HEK293T (cell line): ENCODE results near the gene PPFIBP1.

ENCODE experiments used
- ARNT ChIP-seq: fragments of 450-650 bp; IDR thresholded peaks from 2 replicates; pipeline ENCODE4 v1.6.1; 2017; ENCODE audit warnings: mild to moderate bottlenecking
- BHLHE40 ChIP-seq: fragments of 450-650 bp; IDR thresholded peaks from 2 replicates; pipeline ENCODE4 v1.6.1; 2016; ENCODE audit warnings: mild to moderate bottlenecking, moderate library complexity, borderline replicate concordance
- FOXA1 ChIP-seq: fragments of 450-650 bp; IDR thresholded peaks from 2 replicates; pipeline ENCODE4 v1.6.1; 2016; ENCODE audit warnings: mild to moderate bottlenecking
- FOXK2 ChIP-seq: fragments of 450-650 bp; IDR thresholded peaks from 2 replicates; pipeline ENCODE4 v1.6.1; 2016; ENCODE audit warnings: mild to moderate bottlenecking
- FOXM1 ChIP-seq: fragments of 450-650 bp; IDR thresholded peaks from 2 replicates; pipeline ENCODE4 v1.6.1; 2017; ENCODE audit warnings: mild to moderate bottlenecking, borderline replicate concordance
- HDGF ChIP-seq: fragments of 450-650 bp; IDR thresholded peaks from 2 replicates; pipeline ENCODE4 v1.6.1; 2017; ENCODE audit warnings: antibody characterized with exemption, borderline replicate concordance
- L3MBTL2 ChIP-seq: fragments of 450-650 bp; conservative IDR thresholded peaks from 2 replicates; pipeline ENCODE4 v1.6.1; 2016; ENCODE audit warnings: mild to moderate bottlenecking
- NFRKB ChIP-seq: fragments of 450-650 bp; IDR thresholded peaks from 2 replicates; pipeline ENCODE4 v1.6.1; 2016; ENCODE audit warnings: mild to moderate bottlenecking, moderate library complexity
- PKNOX1 ChIP-seq: fragments of 450-650 bp; IDR thresholded peaks from 2 replicates; pipeline ENCODE4 v1.6.1; 2016
- SP1 ChIP-seq: fragments of 450-650 bp; IDR thresholded peaks from 2 replicates; pipeline ENCODE4 v1.6.1; 2017

- TF ChIP-seq ARNT: no peak
- no peak for TF ChIP-seq L3MBTL2
- no peak for TF ChIP-seq FOXM1
- no peak for TF ChIP-seq PKNOX1
- no peak for TF ChIP-seq BHLHE40
- no peak for TF ChIP-seq FOXK2
- no peak for TF ChIP-seq SP1
- TF ChIP-seq HDGF: no peak
- TF ChIP-seq NFRKB: no peak
- TF ChIP-seq FOXA1: no peak
These were observed 3.5 kb downstream of the PPFIBP1 start for GRCh38 chr12:27527512-27527911.
